ES-I3 (cell line): Measurements from ENCODE around the gene KIF11.
"Not testable (repeated sequence)": the region's sequence is repeated elsewhere in the genome, so short reads cannot be mapped to it uniquely, and the experiment has no call there.

Source experiments
- H3K36me3 ChIP-seq: 2 replicates; pipeline ENCODE4 v1.6.1; 2013; ENCODE audit warnings: mild to moderate bottlenecking, low read length, control low read depth, moderate library complexity; ENCODE audit not compliant: insufficient read depth
- H3K4me1 ChIP-seq: 2 replicates; pipeline ENCODE4 v1.6.1; 2013; ENCODE audit warnings: mild to moderate bottlenecking, control low read depth, low read length; ENCODE audit not compliant: insufficient read depth
- H3K9ac ChIP-seq: 2 replicates; pipeline ENCODE4 v1.6.1; 2013; ENCODE audit warnings: low read depth, mild to moderate bottlenecking, low read length, moderate library complexity
- H3K9me3 ChIP-seq: 2 replicates; pipeline ENCODE4 v1.6.1; 2013; ENCODE audit warnings: mild to moderate bottlenecking, low read length, moderate library complexity; ENCODE audit not compliant: control insufficient read depth, insufficient read depth

Gene KIF11

DNA sequence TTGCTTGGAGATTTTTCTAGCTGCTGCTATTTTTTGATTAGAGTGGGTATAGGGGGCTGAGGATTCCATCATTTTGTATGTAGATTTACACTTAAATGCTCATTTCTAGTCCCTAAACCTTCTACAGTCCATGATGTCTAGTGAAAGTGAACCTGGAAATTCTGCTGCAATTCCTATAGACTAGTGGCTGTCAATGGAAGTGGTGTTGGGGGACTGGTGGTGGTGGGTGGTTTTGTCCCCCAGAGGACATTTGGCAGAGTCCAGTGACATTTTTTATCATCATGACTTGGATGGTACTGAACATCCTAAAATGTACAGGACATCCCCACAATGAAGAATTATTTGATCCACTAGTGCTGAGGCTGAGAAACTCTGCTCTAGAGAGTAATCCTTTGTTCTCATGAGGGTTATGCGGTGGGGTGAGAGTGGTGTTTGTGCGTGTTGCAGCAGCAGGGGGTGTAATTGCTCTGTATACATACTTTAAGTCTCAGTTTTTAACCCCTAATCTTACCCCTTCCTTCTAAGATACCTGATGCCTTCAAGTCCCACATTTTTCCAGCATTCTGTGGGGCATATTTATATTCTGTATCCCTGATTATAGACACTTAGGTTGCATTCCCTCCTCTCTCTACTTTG lies 35.0 kb downstream of the KIF11 start:
- H3K9ac ChIP-seq: no peak overlapping the region
- H3K9me3 ChIP-seq: no peaks in the 10 kb centered on the region
- no peaks in the 10 kb centered on the region for H3K4me1 ChIP-seq
- H3K36me3 ChIP-seq: peaks cover 5% of the 10 kb centered on the region

DNA sequence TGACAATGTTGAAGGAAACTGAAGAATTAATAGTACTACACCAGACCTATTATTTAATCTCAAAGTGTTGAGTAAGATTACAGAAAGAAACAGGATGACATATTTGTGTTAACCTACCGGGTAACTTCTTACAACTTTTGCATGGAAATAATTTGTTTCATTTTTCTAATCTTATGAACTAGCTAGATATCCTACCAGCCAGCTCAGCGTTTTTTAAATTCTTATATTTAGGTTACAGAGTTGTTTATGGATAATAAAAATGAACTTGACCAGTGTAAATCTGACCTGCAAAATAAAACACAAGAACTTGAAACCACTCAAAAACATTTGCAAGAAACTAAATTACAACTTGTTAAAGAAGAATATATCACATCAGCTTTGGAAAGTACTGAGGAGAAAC lies 37.0 kb downstream of the KIF11 start:
- Histone ChIP-seq H3K36me3 (no peaks in the 10 kb centered on the region; the same call in 1 of the 2 replicates), H3K9me3 (no peaks in the 10 kb centered on the region)

DNA sequence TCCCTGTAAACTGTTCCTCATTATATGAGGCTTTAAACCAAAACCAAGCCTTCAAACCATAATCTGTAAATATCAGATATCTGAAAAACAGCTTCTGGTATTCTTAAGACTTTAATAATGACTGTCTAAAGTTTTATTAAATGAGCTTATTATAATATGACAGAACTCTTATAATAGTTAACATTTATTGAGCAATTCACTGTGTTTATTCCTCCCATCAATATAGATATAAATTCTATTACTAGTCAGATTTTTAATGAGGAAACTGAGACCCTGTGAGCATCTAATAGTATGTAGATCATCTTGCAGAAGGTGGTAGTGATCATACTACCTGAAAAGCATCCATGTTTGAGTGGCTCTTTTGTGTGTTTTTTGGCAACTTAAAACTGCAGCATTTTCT lies 45.1 kb downstream of the KIF11 start:
- peaks cover 3% of the 10 kb centered on the region for H3K36me3 ChIP-seq
- no peaks in the 10 kb centered on the region for H3K9me3 ChIP-seq
- no peak overlapping the region for H3K9ac ChIP-seq
- H3K4me1 ChIP-seq: no peaks in the 10 kb centered on the region

More for the DNA sequence above, 37.0 kb downstream of the KIF11 start:
- H3K9ac ChIP-seq: no peak overlapping the region
- H3K4me1 ChIP-seq: no peaks in the 10 kb centered on the region

DNA sequence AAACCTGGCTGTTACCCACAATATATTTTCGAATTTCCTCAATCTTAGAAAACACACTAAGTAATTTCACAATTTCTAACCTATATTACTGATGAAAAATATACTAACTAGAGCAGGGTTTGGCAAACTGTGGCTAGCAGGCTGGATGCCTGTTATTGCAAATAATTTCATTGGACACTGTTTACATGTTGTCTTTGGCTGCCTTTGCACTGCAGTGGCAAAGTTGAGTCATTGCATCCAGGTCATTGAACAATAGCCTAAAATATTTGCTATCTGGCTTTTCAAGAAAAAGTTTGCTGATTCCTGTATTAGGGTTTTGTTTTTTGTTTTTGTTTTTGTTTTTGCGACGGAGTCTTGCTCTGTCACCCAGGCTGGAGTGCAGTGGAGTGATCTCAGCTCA lies 47.2 kb downstream of the KIF11 start:
- Histone ChIP-seq H3K9ac (no peak overlapping the region), H3K36me3 (peaks cover 3% of the 10 kb centered on the region; the same call in 1 of the 2 replicates), H3K4me1 (no peaks in the 10 kb centered on the region), H3K9me3 (no peaks in the 10 kb centered on the region)

DNA sequence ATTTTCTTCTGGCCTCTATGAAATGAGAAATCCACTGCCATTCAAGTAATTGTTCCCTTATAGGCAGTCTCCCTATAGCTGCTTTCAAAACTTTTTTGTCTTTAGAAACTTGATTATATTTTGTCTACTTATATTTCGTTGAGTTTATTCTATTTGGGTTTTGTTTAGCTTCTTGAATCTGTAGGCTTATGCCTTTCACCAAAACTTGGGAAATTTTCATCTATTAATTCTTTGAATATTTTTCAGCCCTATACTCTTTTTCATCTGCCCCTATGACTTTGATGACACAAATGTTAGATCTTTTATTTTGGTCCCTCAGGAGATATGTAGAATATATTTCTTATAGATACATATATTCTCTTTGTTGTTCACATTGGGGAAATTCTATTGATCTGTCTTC lies 48.6 kb downstream of the KIF11 start:
- no peaks in the 10 kb centered on the region for H3K4me1 ChIP-seq
- no peak overlapping the region for H3K9ac ChIP-seq
- H3K9me3 ChIP-seq: no peaks in the 10 kb centered on the region
- H3K36me3 ChIP-seq: no peaks in the 10 kb centered on the region

DNA sequence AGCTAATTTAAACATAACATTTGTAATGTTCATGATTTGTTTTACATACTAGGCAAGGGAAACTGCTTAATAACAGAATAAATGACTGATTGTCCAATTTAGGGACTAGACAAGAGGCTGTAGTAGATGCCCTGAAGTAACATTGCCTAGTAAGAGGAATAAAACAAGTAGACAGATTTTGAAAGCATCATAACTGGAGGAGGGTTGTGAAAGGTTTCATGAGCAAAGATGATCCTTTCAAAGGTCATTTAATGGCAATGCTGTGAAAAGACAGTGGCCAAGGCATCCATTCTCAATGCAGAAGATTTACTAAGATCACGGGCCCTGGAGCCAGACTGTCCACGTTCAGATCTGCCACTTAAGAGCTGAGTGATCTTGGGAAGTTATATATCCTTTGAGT lies 52.0 kb downstream of the KIF11 start:
- Histone ChIP-seq H3K9ac (no peak overlapping the region), H3K36me3 (peaks cover 5% of the 10 kb centered on the region), H3K4me1 (no peaks in the 10 kb centered on the region), H3K9me3 (no peaks in the 10 kb centered on the region)

DNA sequence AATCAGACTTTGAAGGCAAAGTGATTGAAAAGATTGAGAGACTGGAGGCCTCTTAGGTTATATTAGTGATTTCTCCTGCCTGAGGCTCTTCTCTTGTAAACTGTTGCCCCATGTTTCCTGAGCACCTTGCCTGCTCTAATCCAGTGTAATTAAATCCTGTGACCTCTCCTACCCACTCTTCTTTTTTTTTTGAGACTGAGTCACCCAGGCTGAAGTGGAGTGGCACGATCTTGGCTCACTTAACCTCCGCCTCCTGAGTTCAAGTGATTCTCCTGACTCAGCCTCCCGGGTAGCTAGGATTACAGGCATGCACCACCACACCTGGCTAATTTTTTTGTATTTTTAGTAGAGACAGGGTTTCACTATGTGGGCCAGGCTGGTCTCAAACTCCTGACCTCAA lies 57.9 kb downstream of the KIF11 start:
- not testable (repeated sequence) for H3K9ac ChIP-seq, H3K9me3 ChIP-seq, H3K4me1 ChIP-seq
- H3K36me3 ChIP-seq: peaks cover 16% of the 10 kb centered on the region

DNA sequence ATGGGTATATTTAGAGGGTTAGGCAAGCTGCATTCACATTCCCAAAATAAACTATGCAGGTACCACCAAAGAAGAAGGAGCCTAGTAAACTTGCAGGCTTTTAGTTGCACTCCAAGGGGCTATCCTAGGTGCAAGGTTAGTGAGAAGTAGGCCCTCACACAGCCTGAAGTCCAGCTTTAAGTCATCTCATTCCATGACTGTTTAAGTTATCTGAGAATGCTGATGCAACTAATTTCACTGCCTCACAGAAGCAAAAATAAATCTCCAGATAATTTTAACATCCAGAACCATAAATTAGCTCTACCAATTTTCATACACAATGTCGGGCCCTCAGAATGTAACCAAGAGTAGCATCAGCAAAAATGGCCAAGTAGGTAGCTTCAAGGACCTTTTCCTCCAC lies 62.5 kb downstream of the KIF11 start:
- no peak overlapping the region for H3K9ac ChIP-seq
- H3K36me3 ChIP-seq: peaks cover 10% of the 10 kb centered on the region

DNA sequence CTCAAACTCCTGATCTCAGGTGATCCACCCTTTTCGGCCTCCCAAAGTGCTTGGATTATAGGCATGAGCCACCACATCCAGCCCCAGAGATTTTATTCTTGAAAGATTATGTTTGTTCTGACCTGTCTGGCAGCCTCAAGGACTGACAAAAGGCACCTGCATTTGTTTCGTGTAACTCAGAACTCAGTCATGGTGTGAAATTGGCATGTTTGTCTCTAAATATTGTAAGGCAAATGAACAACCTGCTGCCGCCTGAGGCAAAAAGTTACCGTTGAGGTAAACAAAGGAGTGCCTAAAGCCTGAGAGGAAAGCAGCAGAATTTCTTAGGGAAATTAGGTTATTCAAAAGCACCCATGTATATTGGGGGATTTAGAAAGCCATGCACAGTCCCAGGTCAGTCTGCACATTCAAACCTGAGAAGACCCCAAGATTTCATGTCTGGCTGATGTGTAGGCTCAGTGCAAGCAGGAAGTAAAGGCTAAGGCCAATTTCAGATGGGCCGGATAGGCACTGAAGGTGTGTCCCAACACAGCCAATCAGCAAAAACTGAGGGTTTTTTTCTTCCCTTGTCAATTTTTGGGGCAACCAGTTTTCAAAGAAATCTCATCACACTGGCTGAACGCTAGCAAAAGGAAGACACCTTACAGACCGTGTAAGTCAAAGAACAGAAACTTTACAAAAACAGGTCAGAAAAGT lies 63.5 kb downstream of the KIF11 start:
- Histone ChIP-seq H3K9ac (no peak overlapping the region), H3K4me1 (no peaks in the 10 kb centered on the region), H3K36me3 (peaks cover 10% of the 10 kb centered on the region), H3K9me3 (no peaks in the 10 kb centered on the region)

More for the DNA sequence above, 62.5 kb downstream of the KIF11 start:
- H3K9me3 ChIP-seq: no peaks in the 10 kb centered on the region
- H3K4me1 ChIP-seq: no peaks in the 10 kb centered on the region

DNA sequence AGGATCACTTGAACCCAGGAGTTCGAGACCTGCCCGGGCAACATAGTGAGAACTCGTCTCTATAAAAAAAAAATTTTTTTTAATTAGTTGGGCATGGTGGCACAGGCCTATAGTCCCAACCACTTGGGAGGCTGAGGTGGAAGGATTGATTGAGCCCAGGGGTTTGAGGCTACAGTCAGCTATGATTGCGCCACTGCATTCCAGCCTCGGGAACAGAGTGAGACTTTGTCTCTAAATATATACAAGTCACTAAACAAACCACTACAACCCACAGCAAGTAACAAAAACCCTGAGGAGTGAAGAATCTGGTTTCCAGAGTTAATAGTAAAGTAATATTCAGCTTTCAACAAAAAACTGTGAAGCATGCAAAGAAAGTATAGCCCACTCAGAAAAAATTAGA lies 64.1 kb downstream of the KIF11 start:
- peaks cover 10% of the 10 kb centered on the region for H3K36me3 ChIP-seq
- H3K9ac ChIP-seq: no peak overlapping the region
- H3K4me1 ChIP-seq: no peaks in the 10 kb centered on the region
- no peaks in the 10 kb centered on the region for H3K9me3 ChIP-seq

DNA sequence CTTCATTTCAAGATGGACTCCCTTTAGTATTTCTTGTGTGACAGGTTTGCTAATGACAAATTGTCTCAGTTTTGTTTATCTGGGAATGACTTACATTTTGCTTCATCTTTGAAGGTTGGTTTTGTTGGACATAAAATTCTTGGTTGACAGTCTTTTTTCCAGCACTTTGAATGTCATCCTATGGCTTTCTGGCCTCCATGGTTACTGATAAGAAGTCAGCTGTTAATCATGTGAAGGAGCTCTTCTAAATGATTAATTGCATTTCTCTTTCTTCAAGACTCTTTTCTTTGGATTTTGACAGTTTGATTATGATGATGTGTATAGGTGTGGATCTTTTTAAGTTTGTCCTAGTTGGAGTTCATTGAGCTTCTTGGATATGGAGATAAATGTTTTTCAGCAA lies 69.9 kb downstream of the KIF11 start:
- Histone ChIP-seq H3K9ac (no peak overlapping the region), H3K36me3 (no peaks in the 10 kb centered on the region), H3K9me3 (no peaks in the 10 kb centered on the region; the same call in 1 of the 2 replicates), H3K4me1 (no peaks in the 10 kb centered on the region)

DNA sequence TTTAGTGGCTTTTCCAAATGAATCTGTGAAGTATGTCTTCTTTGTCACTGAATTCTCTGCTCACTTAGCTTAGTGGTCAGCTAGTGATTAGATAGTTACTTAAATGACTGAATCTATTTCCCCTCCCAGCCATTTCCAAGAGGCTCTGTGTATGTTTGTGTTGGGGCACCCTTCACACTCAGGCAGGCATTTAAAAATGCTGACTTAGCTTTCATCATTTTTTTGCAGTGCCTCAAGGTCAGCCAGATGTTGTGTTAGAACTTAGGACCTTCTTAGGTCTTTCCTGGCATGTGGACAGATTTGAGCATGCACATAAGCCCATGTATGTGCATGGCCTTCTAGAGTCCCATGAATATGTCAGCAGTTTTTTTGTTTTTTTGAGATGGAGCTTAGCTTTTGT lies 71.4 kb downstream of the KIF11 start:
- no peak overlapping the region for H3K9ac ChIP-seq
- H3K4me1 ChIP-seq: no peaks in the 10 kb centered on the region
- H3K9me3 ChIP-seq: no peaks in the 10 kb centered on the region; the same call in 1 of the 2 replicates
- H3K36me3 ChIP-seq: no peaks in the 10 kb centered on the region

DNA sequence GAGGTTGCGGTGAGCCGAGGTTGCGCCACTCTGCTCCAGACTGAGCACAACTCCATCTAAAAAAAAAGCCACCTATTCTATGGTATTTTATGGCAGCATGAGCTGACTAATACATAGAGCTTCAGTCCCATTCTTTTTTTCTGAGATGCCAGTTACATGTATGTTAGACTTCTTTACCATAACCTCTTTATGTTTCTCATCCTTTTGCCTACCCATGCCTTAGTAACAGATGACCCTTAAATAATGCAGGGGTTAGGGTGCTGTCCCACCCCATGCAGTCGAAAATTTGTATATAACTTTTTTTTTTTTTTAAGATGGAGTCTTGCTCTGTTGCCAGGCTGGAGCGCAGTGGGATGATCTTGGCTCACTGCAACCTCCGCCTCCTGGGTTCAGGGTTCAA lies 74.1 kb downstream of the KIF11 start:
- H3K36me3 ChIP-seq: no peaks in the 10 kb centered on the region
- H3K9me3 ChIP-seq: no peaks in the 10 kb centered on the region; the same call in 1 of the 2 replicates
- no peak overlapping the region for H3K9ac ChIP-seq
- no peaks in the 10 kb centered on the region for H3K4me1 ChIP-seq

DNA sequence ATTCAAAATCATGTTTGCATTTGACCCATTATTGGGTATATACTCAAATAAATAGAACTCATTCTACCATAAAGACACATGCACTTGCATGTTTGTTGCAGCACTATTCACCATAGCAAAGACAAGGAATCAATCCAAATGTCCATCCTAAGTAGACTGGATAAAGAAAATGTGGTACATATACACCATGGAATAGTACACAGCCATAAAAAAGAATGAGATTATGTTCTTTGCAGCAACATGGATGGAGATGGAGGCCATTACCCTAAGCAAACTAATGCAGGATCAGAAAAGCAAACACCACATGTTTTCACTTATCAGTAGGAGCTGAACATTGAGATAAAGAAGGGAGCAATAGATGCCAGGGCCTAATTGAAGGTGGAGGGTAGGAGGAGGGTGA lies 84.8 kb downstream of the KIF11 start:
- no peaks in the 10 kb centered on the region for H3K4me1 ChIP-seq
- no peaks in the 10 kb centered on the region for H3K36me3 ChIP-seq
- H3K9ac ChIP-seq: no peak overlapping the region
- H3K9me3 ChIP-seq: no peaks in the 10 kb centered on the region

DNA sequence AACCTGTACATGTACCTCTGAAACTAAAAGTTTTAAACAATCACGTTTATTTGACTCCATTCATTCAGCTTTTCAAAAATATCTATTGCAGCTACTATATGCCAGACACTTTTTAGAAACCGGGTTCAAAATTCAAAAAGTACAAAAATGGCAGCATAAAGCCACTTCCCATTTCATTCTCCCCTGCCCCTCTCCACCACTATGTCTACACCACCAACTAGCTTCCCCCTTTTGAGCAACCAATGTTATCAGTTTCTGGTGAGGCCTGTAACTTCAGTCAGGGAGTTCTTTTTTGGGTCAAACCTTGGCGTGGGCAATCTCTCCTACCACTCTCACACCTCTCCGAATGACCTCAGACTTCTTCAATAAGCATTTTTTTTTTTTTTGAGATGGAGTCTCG lies 85.3 kb downstream of the KIF11 start:
- Histone ChIP-seq H3K36me3 (no peaks in the 10 kb centered on the region), H3K4me1 (no peaks in the 10 kb centered on the region), H3K9ac (no peak overlapping the region), H3K9me3 (no peaks in the 10 kb centered on the region)
